ENCODE measurements around the gene CSF1. TPM values are rescaled to one million over a fixed set of nuclear protein-coding genes. Genes with fewer than 3 reads are reported as not detected.

The CSF1 gene
- polyA plus RNA-seq, 1 of the 3 experiments (the other 2 are of a cell fraction), result 31.9 TPM

GRCh38 chr1:109863667-109864046 is 47.0 kb upstream of the CSF1 start:
- TF ChIP-seq ELF1 (IDR thresholded peaks at IDR 0.05) (no peak), USF1 (IDR thresholded peaks at IDR 0.05; ENCODE audit: borderline replicate concordance, low read depth) (no peak), CTCF (IDR thresholded peaks at IDR 0.05) (no peak), TCF12 (IDR thresholded peaks at IDR 0.05) (no peak), ZBTB33 (IDR thresholded peaks at IDR 0.05; ENCODE audit: borderline replicate concordance, low read depth) (no peak), REST (IDR thresholded peaks at IDR 0.05; ENCODE audit: low read depth, low read length) (no peak), YY1 (IDR thresholded peaks at IDR 0.05; ENCODE audit: low read depth) (no peak), RFX5 (IDR thresholded peaks at IDR 0.05; ENCODE audit: low read length) (no peak), SIN3A (IDR thresholded peaks at IDR 0.05; ENCODE audit: borderline replicate concordance, low read depth, low read length) (no peak), MAX (IDR thresholded peaks at IDR 0.05; ENCODE audit: low read depth) (no peak), MXI1 (IDR thresholded peaks at IDR 0.05; ENCODE audit: low read depth, low read length) (no peak), PBX3 (IDR thresholded peaks at IDR 0.05) (no peak), TAF1 (IDR thresholded peaks at IDR 0.05; ENCODE audit: borderline replicate concordance, low read depth, low read length) (no peak), IRF3 (IDR thresholded peaks at IDR 0.05; ENCODE audit: low read depth, low read length) (no peak), RXRA (IDR thresholded peaks at IDR 0.05; ENCODE audit: borderline replicate concordance, low read depth) (no peak)

More at GRCh38 chr1:109863667-109864046, 47.0 kb upstream of the CSF1 start:
- DNase-seq, result no peak
- Histone ChIP-seq H3K79me2 (ENCODE audit: insufficient read depth) (no peaks in the 10 kb centered on the region), H3K9me2 (no peaks in the 10 kb centered on the region), H4K20me1 (ENCODE audit: insufficient read depth) (no peaks in the 10 kb centered on the region), H3K9me3 (no peaks in the 10 kb centered on the region), H3K4me2 (peak overlapping the region; percentile 61), H3K4me1 (ENCODE audit: control insufficient read depth in 1 of 2, insufficient read depth in 2 of 2, low read depth in 1 of 2, low read length in 1 of 2) (peaks cover 0 to 3% of the 10 kb centered on the region in 2 experiments; a peak in 1 of 4 replicates), H3K9ac (no peak overlapping the region), H3K27me3 (ENCODE audit: insufficient read depth) (no peaks in the 10 kb centered on the region), H3K4me3 (ENCODE audit: low read depth in 2 of 2, low read length in 1 of 2) (no peak overlapping the region; a peak in 1 of 4 replicates), H3F3A (replicated peaks; ENCODE audit: insufficient read depth) (no peaks in the 10 kb centered on the region), H2AFZ (ENCODE audit: low read depth) (no peak overlapping the region), H3K36me3 (replicated peaks in 1 of 2; ENCODE audit: control insufficient read depth in 1 of 2, insufficient read depth in 2 of 2, low read length in 1 of 2) (peaks cover 0 to 4% of the 10 kb centered on the region in 2 experiments), H3K27ac (ENCODE audit: low read depth in 2 of 2, low read length in 1 of 2) (no peak overlapping the region)
- ChIA-PET CTCF (interaction anchor here (1.8 kb wide), 1 partner anchor 9 kb away, joined by 4 read pairs; no protein-coding TSS in a partner anchor), POLR2A (no interaction called here)

All from SK-N-SH (cell line).